Keratinocyte (primary cell): ENCODE data around the gene ASTL. TPM values are rescaled to one million over a fixed set of nuclear protein-coding genes. Genes with fewer than 3 reads are reported as not detected.

ENCODE experiments used
- DNase-seq: peaks from one replicate; pipeline ENCODE4 v3.0.0-alpha.2; 2011; ENCODE audit warnings: low read depth, missing footprints, low spot score
- FAIRE-seq: peaks from 2 replicates; lab custom pipeline; 2011; peaks lifted over from hg19 to GRCh38; lab: Jason Lieb, UNC
- H2AFZ ChIP-seq: 2 replicates; pipeline ENCODE4 v1.6.0; 2012; ENCODE audit warnings: low read length, control low read depth, inconsistent platforms; ENCODE audit not compliant: control insufficient read depth
- H3K27ac ChIP-seq: 2 replicates; pipeline ENCODE4 v1.5.1; 2011; ENCODE audit warnings: low read length; ENCODE audit not compliant: control insufficient read depth, insufficient read depth
- H3K27me3 ChIP-seq: 3 replicates; pipeline ENCODE4 v1.6.0; 2011; ENCODE audit warnings: low read length; ENCODE audit not compliant: control insufficient read depth, insufficient read depth; ENCODE audit errors: extremely low read depth
- H3K36me3 ChIP-seq, 2 experiments: 2 replicates in 1 of 2; 3 replicates in 1 of 2; pipeline ENCODE4 v1.5.1; 2011; ENCODE audit warnings: low read length in 2 of 2, mild to moderate bottlenecking in 1 of 2; ENCODE audit not compliant: control insufficient read depth in 2 of 2, insufficient read depth in 2 of 2; ENCODE audit errors: extremely low read depth in 1 of 2
- H3K4me1 ChIP-seq: 3 replicates; pipeline ENCODE4 v1.5.1; 2011; ENCODE audit warnings: low read length; ENCODE audit not compliant: control insufficient read depth, insufficient read depth; ENCODE audit errors: extremely low read depth
- H3K4me2 ChIP-seq: 3 replicates; pipeline ENCODE4 v1.6.0; 2011; ENCODE audit warnings: low read depth, low read length; ENCODE audit not compliant: control insufficient read depth, insufficient read depth; ENCODE audit errors: extremely low read depth
- H3K4me3 ChIP-seq, 3 experiments: fragments of 200-600 bp in 1 of 3; sonication (generic) in 1 of 3; 2 replicates in 2 of 3; 3 replicates in 1 of 3; pipeline ENCODE4 v1.5.1; 2011 to 2016; ENCODE audit warnings: low read length in 3 of 3, mild to moderate bottlenecking in 3 of 3, control low read depth in 2 of 3, inconsistent platforms in 1 of 3, low read depth in 1 of 3, mixed read lengths in 1 of 3, mixed run types in 1 of 3, moderate library complexity in 1 of 3; ENCODE audit not compliant: control insufficient read depth in 2 of 3, insufficient read depth in 2 of 3; ENCODE audit errors: extremely low read depth in 1 of 3
- H3K79me2 ChIP-seq: 2 replicates; pipeline ENCODE4 v1.6.0; 2012; ENCODE audit warnings: low read length; ENCODE audit not compliant: control insufficient read depth, insufficient read depth
- H3K9ac ChIP-seq: 3 replicates; pipeline ENCODE4 v1.6.0; 2011; ENCODE audit warnings: low read length; ENCODE audit not compliant: control insufficient read depth, insufficient read depth; ENCODE audit errors: extremely low read depth
- H3K9me1 ChIP-seq: 3 replicates; pipeline ENCODE4 v1.6.0; 2011; ENCODE audit warnings: low read length; ENCODE audit not compliant: control insufficient read depth, insufficient read depth; ENCODE audit errors: extremely low read depth
- H3K9me3 ChIP-seq: 2 replicates; pipeline ENCODE4 v1.5.1; 2012; ENCODE audit warnings: low read depth, low read length; ENCODE audit not compliant: control insufficient read depth
- H4K20me1 ChIP-seq: 3 replicates; pipeline ENCODE4 v1.6.0; 2011; ENCODE audit warnings: low read length; ENCODE audit not compliant: control insufficient read depth, insufficient read depth; ENCODE audit errors: extremely low read depth
- CTCF ChIP-seq, 3 experiments: IDR thresholded peaks in 1 of 3; conservative IDR thresholded peaks in 1 of 3; optimal IDR thresholded peaks in 1 of 3; 2 replicates in 2 of 3; 3 replicates in 1 of 3; pipeline versions ENCODE3 to v1.5.1; 2011; ENCODE audit warnings: low read length in 3 of 3, mild to moderate bottlenecking in 3 of 3, moderate library complexity in 2 of 3, control low read depth in 1 of 3, inconsistent platforms in 1 of 3; ENCODE audit not compliant: insufficient read depth in 2 of 3; ENCODE audit errors: extremely low read depth in 1 of 3
- EZH2 ChIP-seq: IDR thresholded peaks from one replicate; pipeline ENCODE4 v1.6.1; 2012; ENCODE audit warnings: inconsistent platforms, mild to moderate bottlenecking, low read length, moderate library complexity
- dilution Hi-C: fragments of 300-500 bp; cut with MboI; formaldehyde crosslinking; loops from one replicate; pipeline ENCODE4 v1.7.0; 2020; ENCODE audit warnings: low sequenced_read_pairs; ENCODE audit not compliant: extremely low pct_ligation_motif_present
- polyA plus RNA-seq, 5 experiments: library from polyadenylated mRNA; depleted of rRNA in 3 of 5; stranded (reverse) in 3 of 5; stranded (forward) in 1 of 5; unstranded in 1 of 5; fragments of >200 nt; gene quantifications; 1 replicate in 1 of 5; 2 replicates in 3 of 5; 3 replicates in 1 of 5; pipeline versions ENCODE4 v1.2.1 to v1.2.3, GENCODE V29; 2011 to 2012; ENCODE audit warnings: missing spikeins in 2 of 5, low read depth in 1 of 5, low replicate concordance in 1 of 5

Gene ASTL
- polyA plus RNA-seq, 1 donor (not counting 4 experiments of a cell fraction or from before 2014, with no cell fraction given) = not detected

GRCh38 chr2:96111823-96112500 lies 26.3 kb downstream of the ASTL start:
- no peak overlapping the region for H2AFZ ChIP-seq
- dilution Hi-C loops = no loop called here
- TF ChIP-seq EZH2 (no peak), CTCF (optimal IDR thresholded peaks at IDR 0.05 in 1 of 3, IDR thresholded peaks at IDR 0.05 in 1 of 3, conservative IDR thresholded peaks at IDR 0.05 in 1 of 3; ENCODE audit: extremely low read depth in 1 of 3, insufficient read depth in 2 of 3, low read length in 3 of 3) (peak in 2 of 3 experiments; percentile 8 to 15)
- no peaks in the 10 kb centered on the region for H4K20me1 ChIP-seq
- no peaks in the 10 kb centered on the region for H3K36me3 ChIP-seq
- FAIRE-seq (no peak), DNase-seq (no peak)
- H3K27me3 ChIP-seq = peaks cover 22% of the 10 kb centered on the region
- H3K27ac ChIP-seq = no peak overlapping the region
- no peak overlapping the region for H3K4me3 ChIP-seq
- H3K9ac ChIP-seq = no peak overlapping the region
- no peaks in the 10 kb centered on the region for H3K9me3 ChIP-seq
- H3K9me1 ChIP-seq = no peaks in the 10 kb centered on the region
- no peak overlapping the region for H3K4me2 ChIP-seq
- no peaks in the 10 kb centered on the region for H3K4me1 ChIP-seq
- H3K79me2 ChIP-seq = no peaks in the 10 kb centered on the region

GRCh38 chr2:96111257-96111640 lies 27.1 kb downstream of the ASTL start:
- Histone ChIP-seq H3K27ac (no peak overlapping the region), H3K4me2 (no peak overlapping the region), H2AFZ (no peak overlapping the region), H3K79me2 (no peaks in the 10 kb centered on the region), H3K9me1 (no peaks in the 10 kb centered on the region), H4K20me1 (no peaks in the 10 kb centered on the region), H3K36me3 (no peaks in the 10 kb centered on the region), H3K9me3 (no peaks in the 10 kb centered on the region), H3K27me3 (peaks cover 21% of the 10 kb centered on the region), H3K9ac (no peak overlapping the region), H3K4me3 (no peak overlapping the region), H3K4me1 (no peaks in the 10 kb centered on the region)
- dilution Hi-C loops = no loop called here
- TF ChIP-seq EZH2 = no peak
- TF ChIP-seq CTCF (optimal IDR thresholded peaks at IDR 0.05 in 1 of 3, IDR thresholded peaks at IDR 0.05 in 1 of 3, conservative IDR thresholded peaks at IDR 0.05 in 1 of 3; ENCODE audit: extremely low read depth in 1 of 3, insufficient read depth in 2 of 3, low read length in 3 of 3) = no peak
- no peak for DNase-seq
- no peak for FAIRE-seq
